A549 (cell line): ENCODE results near the gene HMCN1.

ENCODE experiments used
- CHD2 ChIP-seq: fragments of 150-350 bp; IDR thresholded peaks from 2 replicates; pipeline ENCODE4 v1.6.1; 2014; ENCODE audit warnings: low read length; ENCODE audit not compliant: partially characterized antibody
- CTCF ChIP-seq: fragments of >200 bp; sonication (Bioruptor Twin); formaldehyde crosslinking; IDR thresholded peaks from 3 replicates; pipeline ENCODE4 v1.5.1; 2016
- HDAC2 ChIP-seq: fragments of 200-600 bp; sonication (generic); IDR thresholded peaks from 2 replicates; pipeline ENCODE4 v1.6.1; 2016
- HOXB5 ChIP-seq: fragments of 250-450 bp; sonication (Bioruptor Pico); IDR thresholded peaks from 2 replicates; pipeline ENCODE4 v1.5.0; 2020; ENCODE audit warnings: mild to moderate bottlenecking, moderate library complexity
- MAFK ChIP-seq: fragments of 450-650 bp; IDR thresholded peaks from 2 replicates; pipeline ENCODE4 v1.6.1; 2014; ENCODE audit not compliant: partially characterized antibody
- NFE2L2 ChIP-seq: fragments of 150-350 bp; conservative IDR thresholded peaks from 2 replicates; pipeline ENCODE4 v1.6.1; 2014; ENCODE audit warnings: low read length
- PBX3 ChIP-seq: IDR thresholded peaks from 2 replicates; pipeline ENCODE4 v1.6.1; 2012
- PHF8 ChIP-seq: fragments of 200-600 bp; sonication (generic); IDR thresholded peaks from 2 replicates; pipeline ENCODE4 v1.6.1; 2016; ENCODE audit warnings: low read depth, mild to moderate bottlenecking, antibody characterized with exemption, moderate library complexity, borderline replicate concordance
- POLR2A ChIP-seq: IDR thresholded peaks from 2 replicates; pipeline ENCODE4 v1.6.1; 2012; ENCODE audit warnings: mild to moderate bottlenecking, low read length
- RNF2 ChIP-seq: fragments of 200-600 bp; sonication (generic); IDR thresholded peaks from 2 replicates; pipeline ENCODE4 v1.6.1; 2016; ENCODE audit warnings: low read depth, mild to moderate bottlenecking, antibody characterized with exemption, moderate library complexity, borderline replicate concordance

GRCh38 chr1:185972096-185972850 is 238.1 kb downstream of the HMCN1 start:
- no peak for TF ChIP-seq MAFK
- TF ChIP-seq CTCF = no peak
- no peak for TF ChIP-seq RNF2
- no peak for TF ChIP-seq HOXB5 (CRISPR knock-in tag)
- TF ChIP-seq PBX3 = no peak
- no peak for TF ChIP-seq HDAC2
- TF ChIP-seq NFE2L2 = no peak
- TF ChIP-seq POLR2A = no peak
- no peak for TF ChIP-seq CHD2
- TF ChIP-seq PHF8 = no peak
